AG04449 (cell line): ENCODE data around the gene ICE2.

Source experiments
- CTCF ChIA-PET: fragments of 350-600 bp; formaldehyde crosslinking; extraction: SDS; loops from one replicate; lab custom pipeline; 2021; ENCODE audit warnings: antibody characterized with exemption; lab: Yijun Ruan, JAX
- POLR2A ChIA-PET: fragments of 400-600, 350-600 bp; formaldehyde crosslinking; extraction: SDS; loops from one replicate; lab custom pipeline; 2020; ENCODE audit warnings: antibody characterized with exemption, inconsistent platforms; lab: Yijun Ruan, JAX
- DNase-seq: peaks from one replicate; pipeline ENCODE4 v3.0.0-alpha.2; 2010; ENCODE audit warnings: low read depth, low spot score
- H3K4me3 ChIP-seq: 2 replicates; pipeline ENCODE4 v1.5.1; 2011; ENCODE audit warnings: low read depth, mild to moderate bottlenecking, control low read depth, low read length
- TF ChIP-seq, protein P1 (sequence below): IDR thresholded peaks from one replicate; pipeline ENCODE4 v1.5.1; 2011; ENCODE audit warnings: mild to moderate bottlenecking, moderate library complexity, low read length, control low read depth, inconsistent platforms; ENCODE audit not compliant: insufficient read depth; ENCODE audit errors: missing control alignments

The ICE2 gene

DNA sequence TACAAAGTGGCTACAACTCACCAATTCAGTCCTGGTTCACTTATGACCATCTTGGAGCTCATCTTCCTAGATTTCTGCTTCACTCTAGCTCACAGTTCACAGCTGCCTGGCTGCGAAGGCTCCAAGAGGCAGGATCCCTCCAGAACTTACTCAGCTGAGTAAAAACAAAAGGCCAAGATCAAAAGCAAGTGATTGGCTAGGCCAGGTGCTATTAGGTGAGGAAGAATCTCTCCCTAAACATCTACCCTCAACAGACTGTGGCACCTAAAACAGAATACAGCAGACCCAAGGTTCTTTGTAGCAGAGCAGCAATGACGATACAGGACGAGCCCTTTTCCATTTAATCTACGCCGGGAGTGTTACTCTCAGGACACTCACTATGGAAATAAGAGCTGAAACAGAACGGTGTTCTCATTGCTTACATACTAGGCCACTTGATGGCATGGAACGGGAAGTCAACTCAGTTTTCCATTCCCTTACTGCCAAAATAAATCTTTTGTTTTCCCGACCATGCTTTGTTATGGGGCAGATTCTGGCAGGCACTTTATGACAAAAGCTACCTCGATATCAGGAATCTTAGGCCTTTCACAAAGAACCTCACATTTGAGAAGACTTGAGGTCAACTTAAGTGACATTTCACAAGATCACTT is 901 bp downstream of the ICE2 start:
- DNase-seq: no peak
- peak overlapping the region; percentile 78 for H3K4me3 ChIP-seq
- TF ChIP-seq, protein P1, sequence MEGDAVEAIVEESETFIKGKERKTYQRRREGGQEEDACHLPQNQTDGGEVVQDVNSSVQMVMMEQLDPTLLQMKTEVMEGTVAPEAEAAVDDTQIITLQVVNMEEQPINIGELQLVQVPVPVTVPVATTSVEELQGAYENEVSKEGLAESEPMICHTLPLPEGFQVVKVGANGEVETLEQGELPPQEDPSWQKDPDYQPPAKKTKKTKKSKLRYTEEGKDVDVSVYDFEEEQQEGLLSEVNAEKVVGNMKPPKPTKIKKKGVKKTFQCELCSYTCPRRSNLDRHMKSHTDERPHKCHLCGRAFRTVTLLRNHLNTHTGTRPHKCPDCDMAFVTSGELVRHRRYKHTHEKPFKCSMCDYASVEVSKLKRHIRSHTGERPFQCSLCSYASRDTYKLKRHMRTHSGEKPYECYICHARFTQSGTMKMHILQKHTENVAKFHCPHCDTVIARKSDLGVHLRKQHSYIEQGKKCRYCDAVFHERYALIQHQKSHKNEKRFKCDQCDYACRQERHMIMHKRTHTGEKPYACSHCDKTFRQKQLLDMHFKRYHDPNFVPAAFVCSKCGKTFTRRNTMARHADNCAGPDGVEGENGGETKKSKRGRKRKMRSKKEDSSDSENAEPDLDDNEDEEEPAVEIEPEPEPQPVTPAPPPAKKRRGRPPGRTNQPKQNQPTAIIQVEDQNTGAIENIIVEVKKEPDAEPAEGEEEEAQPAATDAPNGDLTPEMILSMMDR: no peak
- CTCF ChIA-PET: interaction anchor here (1.0 to 1.4 kb wide), 5 partner anchors 42 to 1356 kb away, joined by 3 to 5 read pairs (median 3); no protein-coding TSS in a partner anchor
- POLR2A ChIA-PET: interaction anchor here (0.6 to 1.2 kb wide), 3 partner anchors 81 to 131 kb away, joined by 3 to 4 read pairs (median 3); partner anchors contain the start of gene ANXA2

DNA sequence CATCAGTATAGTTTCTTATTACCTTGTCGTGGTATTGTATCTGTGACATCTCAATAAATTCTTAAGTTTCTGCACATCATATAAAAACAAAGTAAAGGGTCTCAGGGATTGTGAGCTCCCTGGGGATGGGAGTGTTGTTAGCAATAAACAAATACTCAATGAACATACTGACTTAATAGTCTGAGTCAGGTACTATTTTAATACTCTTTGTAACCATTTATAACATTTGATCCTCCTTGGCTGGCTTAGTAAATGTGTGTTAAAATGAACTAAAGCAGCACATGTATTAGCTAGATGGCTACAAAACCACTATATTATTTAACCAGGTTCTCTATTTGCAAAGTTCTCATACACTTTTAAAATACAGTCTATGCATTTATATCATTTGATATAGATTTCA is 1.8 kb downstream of the ICE2 start:
- ChIA-PET POLR2A (interaction anchor here (1.2 kb wide), 1 partner anchor 80 kb away, joined by 4 read pairs; the partner anchor contains the start of gene ANXA2), CTCF (interaction anchor here (1.2 to 1.4 kb wide), 4 partner anchors 10 to 150 kb away, joined by 3 to 5 read pairs (median 4); no protein-coding TSS in a partner anchor)
- H3K4me3 ChIP-seq: no peak overlapping the region

DNA sequence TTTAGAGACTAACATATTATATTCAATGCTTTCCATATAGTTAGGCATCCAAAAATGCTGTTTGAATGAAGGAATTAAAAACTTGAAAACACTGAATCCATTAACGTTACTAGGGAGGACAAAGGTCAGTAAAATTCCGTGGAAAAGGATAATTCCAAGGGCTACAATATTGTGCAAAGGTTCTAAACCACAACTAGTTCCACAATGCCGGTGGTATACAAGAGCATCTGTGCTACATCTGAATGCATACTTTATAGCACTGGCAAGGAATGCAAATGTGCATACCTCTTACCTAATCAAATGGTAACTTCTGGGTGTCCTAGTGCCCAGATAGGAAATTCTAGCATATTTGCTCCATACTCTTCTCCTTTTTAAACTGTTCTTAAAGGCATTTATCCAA is 2.2 kb downstream of the ICE2 start:
- peak; percentile 52 for DNase-seq
- ChIA-PET CTCF (interaction anchor here (1.2 kb wide), 2 partner anchors 9 to 150 kb away, joined by 4 read pairs; no protein-coding TSS in a partner anchor), POLR2A (no interaction called here)
- H3K4me3 ChIP-seq: no peak overlapping the region
- TF ChIP-seq, protein P1: no peak

More for the DNA sequence above, 1.8 kb downstream of the ICE2 start:
- TF ChIP-seq, protein P1: no peak
- no peak for DNase-seq

DNA sequence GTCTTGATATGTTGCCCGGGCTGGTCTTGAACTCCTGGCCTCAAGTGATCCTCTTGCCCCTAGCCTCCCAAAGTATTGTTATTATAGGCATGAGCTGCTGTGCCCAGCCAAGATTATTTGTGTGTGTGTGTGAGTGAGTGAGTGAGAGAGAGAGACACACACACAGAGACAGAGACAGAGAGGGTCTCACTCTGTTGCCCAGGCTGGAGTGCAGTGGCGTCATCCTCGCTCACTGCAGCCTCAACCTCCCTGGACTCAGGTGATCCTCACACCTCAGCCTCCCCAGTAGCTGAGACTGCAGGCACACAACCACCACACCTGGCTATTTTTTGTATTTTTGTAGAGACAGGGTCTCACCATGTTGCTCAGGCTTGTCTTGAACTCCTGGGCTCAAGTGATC is 5.8 kb downstream of the ICE2 start:
- no peak for DNase-seq
- POLR2A ChIA-PET: no interaction called here
- CTCF ChIA-PET: interaction anchor here (1.6 kb wide), 1 partner anchor 10 kb away, joined by 4 read pairs; no protein-coding TSS in a partner anchor
- TF ChIP-seq, protein P1: no peak
- H3K4me3 ChIP-seq: no peak overlapping the region

DNA sequence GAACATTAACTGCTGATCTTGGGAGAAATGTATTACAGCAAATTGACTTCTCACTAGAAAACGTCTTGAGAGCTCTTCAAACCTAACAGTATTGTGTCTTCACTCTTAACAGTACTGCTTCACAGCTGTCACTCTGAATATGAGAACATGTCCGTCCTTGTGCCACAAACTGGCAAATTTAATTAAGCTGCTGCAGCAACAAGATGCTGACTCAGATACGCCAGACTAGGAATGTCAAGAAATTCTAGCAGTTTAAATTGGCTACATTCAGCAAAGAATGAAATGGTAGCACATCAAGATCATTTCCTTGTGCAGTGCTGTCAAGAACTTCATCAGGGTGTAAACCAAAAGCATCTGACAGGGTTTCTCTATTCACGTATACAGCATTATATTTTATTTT is 7.6 kb downstream of the ICE2 start:
- CTCF ChIA-PET: interaction anchor here (0.8 kb wide), 1 partner anchor 49 kb away, joined by 3 read pairs; no protein-coding TSS in a partner anchor
- POLR2A ChIA-PET: interaction anchor here (1.0 kb wide), 1 partner anchor 73 kb away, joined by 3 read pairs; the partner anchor contains the start of gene ANXA2
- TF ChIP-seq, protein P1: no peak
- no peak for DNase-seq
- H3K4me3 ChIP-seq: no peak overlapping the region
